HG03066 (cell line): ENCODE results near the gene XK.
"Not testable (repeated sequence)": the region's sequence is repeated elsewhere in the genome, so short reads cannot be mapped to it uniquely, and the experiment has no call there.

Source experiments
- ATAC-seq: cut with Tn5 transposase; IDR thresholded peaks from one replicate; pipeline ENCODE4 v1.9.1; 2021; ENCODE audit warnings: low read depth; ENCODE audit not compliant: unreplicated experiment

The XK gene, protein sequence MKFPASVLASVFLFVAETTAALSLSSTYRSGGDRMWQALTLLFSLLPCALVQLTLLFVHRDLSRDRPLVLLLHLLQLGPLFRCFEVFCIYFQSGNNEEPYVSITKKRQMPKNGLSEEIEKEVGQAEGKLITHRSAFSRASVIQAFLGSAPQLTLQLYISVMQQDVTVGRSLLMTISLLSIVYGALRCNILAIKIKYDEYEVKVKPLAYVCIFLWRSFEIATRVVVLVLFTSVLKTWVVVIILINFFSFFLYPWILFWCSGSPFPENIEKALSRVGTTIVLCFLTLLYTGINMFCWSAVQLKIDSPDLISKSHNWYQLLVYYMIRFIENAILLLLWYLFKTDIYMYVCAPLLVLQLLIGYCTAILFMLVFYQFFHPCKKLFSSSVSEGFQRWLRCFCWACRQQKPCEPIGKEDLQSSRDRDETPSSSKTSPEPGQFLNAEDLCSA

GRCh38 chrX:37685381-37686359 lies at the start of gene XK:
Gene XK, plus strand, starts transcription at chrX:37685791. Its CDS starts 171 bp downstream, at chrX:37685962.
- peak; percentile 76 for ATAC-seq

DNA sequence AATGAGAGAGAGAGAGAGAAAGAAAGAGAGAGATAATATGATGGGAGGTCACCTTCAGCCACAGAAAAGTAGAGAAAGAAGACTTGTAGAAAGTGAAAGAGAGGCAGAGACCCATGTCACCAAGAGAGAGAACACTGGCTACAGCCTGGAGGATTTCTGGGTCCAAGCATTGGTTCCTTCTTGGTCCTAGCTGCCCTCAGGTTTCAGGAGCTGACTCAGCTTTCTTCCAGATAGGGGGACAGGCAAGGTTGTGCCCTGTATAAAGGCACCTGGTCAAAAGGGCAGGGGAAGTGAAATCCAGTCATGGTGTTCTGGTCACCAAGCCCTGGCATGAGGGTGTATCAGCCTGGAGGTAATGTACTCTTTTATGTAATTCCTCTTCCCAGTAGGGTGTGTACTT lies 47.5 kb upstream of the XK start:
- ATAC-seq, result no peak

DNA sequence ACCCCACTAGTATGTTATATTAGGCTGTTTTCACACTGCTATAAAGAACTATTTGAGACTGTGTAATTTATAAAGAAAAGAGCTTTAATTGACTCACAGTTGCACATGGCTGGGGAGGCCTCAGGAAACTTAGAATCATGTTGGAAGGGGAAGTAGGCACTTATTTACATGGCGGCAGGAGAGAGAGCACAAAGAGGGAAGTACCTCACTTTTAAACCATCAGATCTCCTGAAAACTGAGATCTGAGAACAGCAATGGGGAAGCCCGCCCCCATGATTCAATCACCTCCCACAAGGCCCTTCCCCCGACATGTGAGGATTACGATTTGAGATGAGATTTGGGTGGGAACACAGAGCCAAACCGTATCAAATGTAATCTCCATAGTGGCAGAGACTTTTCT lies 45.4 kb upstream of the XK start:
- ATAC-seq, result no peak

DNA sequence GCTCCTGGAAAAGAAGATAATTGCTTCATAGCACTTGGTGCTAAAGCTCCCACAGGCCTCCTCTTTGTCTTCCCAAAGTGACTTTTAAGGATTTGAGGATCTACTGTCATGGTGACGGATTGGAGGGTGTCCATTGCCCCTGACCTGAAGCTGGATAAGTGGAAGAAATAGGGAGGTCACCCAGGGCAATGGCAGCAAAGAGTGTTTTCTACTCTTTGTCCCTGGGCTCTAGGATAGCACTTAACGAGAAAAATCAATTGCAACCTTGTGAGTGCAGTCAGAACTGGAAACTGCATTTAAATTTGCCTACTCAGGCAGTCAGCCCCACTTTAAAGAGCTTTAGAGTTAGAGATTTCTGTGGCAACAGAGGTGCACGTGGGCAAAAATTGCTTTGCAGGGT lies 43.7 kb upstream of the XK start:
- ATAC-seq, result no peak

GRCh38 chrX:37644381-37645305 lies 40.9 kb upstream of the XK start:
- no peak for ATAC-seq

GRCh38 chrX:37646254-37646653 lies 39.3 kb upstream of the XK start:
- no peak for ATAC-seq

GRCh38 chrX:37650879-37651278 lies 34.7 kb upstream of the XK start:
- ATAC-seq, result not testable (repeated sequence)

- ATAC-seq, result no peak
These were observed 33.6 kb upstream of the XK start for GRCh38 chrX:37651921-37652452.

- ATAC-seq, result no peak
These were observed 32.9 kb upstream of the XK start for GRCh38 chrX:37652589-37653231.

DNA sequence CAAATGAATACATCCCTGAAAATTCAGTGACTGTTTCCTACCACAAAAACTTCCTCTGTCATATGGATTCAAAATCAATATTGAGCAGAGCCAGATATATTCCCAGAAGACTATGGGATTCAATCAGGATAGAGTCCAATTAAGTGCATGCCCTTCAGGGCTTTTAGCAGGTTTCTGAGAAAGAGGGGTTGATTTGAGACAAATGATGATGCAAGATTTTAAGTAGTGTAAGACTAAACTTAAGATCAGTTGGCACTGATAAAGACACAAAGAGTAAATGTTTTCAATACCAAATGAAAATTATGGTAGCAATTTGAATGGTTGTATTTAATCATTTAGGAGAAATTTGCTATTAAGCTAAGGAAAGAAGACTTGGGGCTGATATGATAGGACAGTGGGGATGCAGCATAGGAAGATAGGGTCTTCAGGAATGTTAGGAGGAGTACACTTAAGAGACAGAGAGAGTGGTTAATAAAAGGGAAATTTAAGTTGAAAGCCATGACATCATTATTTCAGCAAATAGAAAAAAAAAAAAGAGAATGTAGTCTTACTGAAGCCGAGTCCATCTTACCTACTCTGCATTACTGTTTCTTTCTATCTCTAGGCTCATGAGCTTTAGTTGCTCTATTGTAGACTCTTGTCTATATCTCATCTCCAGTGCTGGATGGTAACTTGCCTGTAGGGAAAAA lies 32.0 kb upstream of the XK start:
- no peak for ATAC-seq

GRCh38 chrX:37658343-37659030 lies 27.1 kb upstream of the XK start:
- no peak for ATAC-seq

DNA sequence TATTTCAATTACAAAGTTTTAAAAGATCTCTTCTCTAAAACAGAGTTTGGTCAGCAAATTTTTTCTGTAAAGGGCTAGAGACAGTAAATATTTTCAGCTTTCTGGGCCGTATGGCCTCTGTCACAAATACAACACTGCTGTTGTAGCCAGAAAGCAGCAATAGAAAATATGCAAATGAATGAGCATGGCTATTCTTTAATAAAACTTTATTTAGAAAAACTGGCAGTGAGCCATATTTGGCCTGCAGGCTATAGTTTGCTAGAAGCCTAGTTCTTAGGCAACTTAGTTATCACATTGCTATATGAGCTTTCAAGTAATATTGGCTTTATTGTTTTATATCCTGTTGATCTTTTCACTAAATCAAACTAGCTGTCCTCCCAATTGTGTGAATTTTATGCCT lies 26.5 kb upstream of the XK start:
- ATAC-seq, result no peak

DNA sequence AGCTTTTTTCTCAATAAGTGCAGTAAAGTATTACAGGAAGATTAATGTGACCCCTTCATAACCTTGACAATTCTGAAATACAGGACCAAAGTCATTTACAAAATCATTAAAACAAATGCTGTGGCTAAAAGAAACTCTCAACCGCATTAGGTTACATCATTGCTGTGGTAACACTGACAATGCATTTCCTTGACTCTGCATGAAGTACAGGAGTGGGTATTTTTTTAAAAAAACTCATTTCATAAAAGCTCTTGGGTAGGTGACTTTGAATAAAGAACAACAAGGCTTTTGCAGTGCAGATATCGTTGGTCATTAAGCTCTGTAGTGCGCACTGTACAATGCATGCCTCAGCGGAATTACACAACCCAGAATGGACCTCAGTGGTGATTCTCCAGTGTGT lies 23.4 kb upstream of the XK start:
- ATAC-seq, result no peak

DNA sequence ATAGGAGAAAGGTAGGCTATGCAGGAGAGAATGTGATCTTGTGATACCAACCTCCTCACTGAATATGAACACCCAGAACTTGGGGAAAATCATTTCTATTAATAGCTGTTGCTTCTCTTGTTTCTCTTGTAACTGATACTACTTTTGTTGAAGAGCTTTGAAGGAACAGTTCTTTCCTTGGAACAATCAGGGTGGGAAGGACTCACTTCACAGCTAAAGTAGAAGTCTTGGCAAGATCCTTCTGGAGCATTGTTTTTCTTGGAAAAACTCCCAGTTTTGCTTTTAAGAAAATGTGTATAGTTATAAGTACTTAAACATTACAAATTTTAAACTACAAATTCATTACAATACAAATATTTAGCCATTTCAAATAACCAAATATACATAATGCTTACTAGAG lies 19.1 kb upstream of the XK start:
- ATAC-seq, result no peak

DNA sequence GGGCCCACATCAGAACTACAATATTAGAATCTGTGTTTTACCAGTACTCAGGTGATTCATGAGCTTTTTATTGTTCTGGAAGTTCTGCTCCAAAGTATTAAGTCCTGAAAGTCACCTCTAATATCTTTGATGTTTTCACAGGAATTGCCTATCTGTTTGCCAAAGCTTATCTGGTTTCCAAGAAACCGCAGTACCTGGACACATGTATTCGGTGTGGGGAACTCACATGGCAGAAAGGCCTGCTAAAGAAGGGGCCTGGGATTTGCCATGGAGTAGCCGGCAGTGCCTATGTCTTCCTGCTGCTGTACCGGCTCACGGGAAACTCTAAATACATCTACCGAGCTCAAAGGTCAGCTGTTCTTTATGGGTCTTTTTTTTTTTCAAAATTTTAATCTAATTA lies 18.4 kb upstream of the XK start:
- ATAC-seq, result no peak

DNA sequence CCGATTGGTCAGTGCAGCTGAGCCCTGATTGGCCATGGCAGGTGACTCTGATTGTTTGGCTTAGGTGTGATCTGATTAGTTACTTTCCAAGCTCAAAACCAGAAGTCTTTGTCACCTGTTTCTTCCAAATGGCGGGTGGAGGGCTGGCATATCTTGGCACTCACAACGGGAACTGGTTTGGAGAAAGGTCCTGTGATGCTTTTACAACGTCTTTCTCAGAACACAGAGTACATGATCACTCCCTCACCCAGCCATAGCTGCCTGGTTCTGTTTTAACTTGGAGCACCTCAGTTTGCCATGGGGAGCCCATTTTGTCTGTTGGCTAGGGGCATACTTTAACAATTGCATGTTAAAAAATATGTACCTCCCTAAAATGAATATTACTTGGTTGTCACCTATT lies 13.0 kb upstream of the XK start:
- ATAC-seq, result no peak

GRCh38 chrX:37676811-37677210 lies 8.8 kb upstream of the XK start:
- no peak for ATAC-seq

DNA sequence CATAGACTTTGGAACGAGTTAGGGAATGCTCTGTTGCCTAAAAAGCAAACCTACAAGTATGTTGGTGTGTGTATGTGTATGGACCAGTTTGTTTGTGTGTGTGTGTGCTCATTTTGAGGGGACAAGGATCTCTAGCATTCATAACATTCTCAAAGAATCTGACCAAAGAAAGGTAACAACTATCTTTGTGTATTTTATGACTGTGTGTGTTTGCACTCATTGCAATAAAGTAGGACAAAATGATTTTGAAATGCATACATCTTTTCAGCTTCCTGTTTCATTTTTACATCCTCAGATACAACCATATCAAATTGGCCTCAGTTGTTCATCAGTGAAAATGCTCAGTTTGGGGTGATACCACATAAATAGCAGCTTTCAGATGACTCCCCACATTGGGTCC lies 8.3 kb upstream of the XK start:
- no peak for ATAC-seq

- no peak for ATAC-seq
These were observed 7.8 kb upstream of the XK start for GRCh38 chrX:37677765-37678164.
